SK-N-SH (cell line): ENCODE measurements around the gene TROAP.

ENCODE experiments used
- CTCF ChIP-seq: fragments of 200-600 bp; sonication (generic); IDR thresholded peaks from 2 replicates; pipeline ENCODE4 v1.6.1; 2017; ENCODE audit warnings: antibody characterized with exemption, mild to moderate bottlenecking, moderate library complexity
- EZH2phosphoT487 ChIP-seq: fragments of 200-600 bp; sonication (generic); IDR thresholded peaks from 2 replicates; pipeline ENCODE4 v1.6.1; 2017; ENCODE audit warnings: low read depth, mixed run types, mild to moderate bottlenecking, antibody characterized with exemption, moderate library complexity, borderline replicate concordance
- GATA2 ChIP-seq: sonication (generic); formaldehyde crosslinking; IDR thresholded peaks from 2 replicates; pipeline ENCODE4 v1.5.0; 2020; ENCODE audit warnings: mild to moderate bottlenecking, missing genetic modification reagents
- MXI1 ChIP-seq: IDR thresholded peaks from 2 replicates; pipeline ENCODE4 v1.6.1; 2012; ENCODE audit warnings: mild to moderate bottlenecking, low read depth, low read length, improper control_type of control experiment
- POLR2AphosphoS5 ChIP-seq: IDR thresholded peaks from 2 replicates; pipeline ENCODE4 v1.6.1; 2012; ENCODE audit warnings: low read depth, low read length
- RAD21 ChIP-seq: IDR thresholded peaks from 2 replicates; pipeline ENCODE4 v1.6.1; 2012; ENCODE audit warnings: mild to moderate bottlenecking, low read length
- SMC3 ChIP-seq: IDR thresholded peaks from 2 replicates; pipeline ENCODE4 v1.6.1; 2012; ENCODE audit warnings: low read depth, low read length, improper control_type of control experiment
- TAF1 ChIP-seq: IDR thresholded peaks from 2 replicates; pipeline ENCODE4 v1.6.1; 2012; ENCODE audit warnings: low read depth, mild to moderate bottlenecking, low read length, moderate library complexity, borderline replicate concordance
- TEAD4 ChIP-seq: IDR thresholded peaks from 2 replicates; pipeline ENCODE4 v1.4.0; 2012; ENCODE audit warnings: mild to moderate bottlenecking, borderline replicate concordance; ENCODE audit not compliant: insufficient read depth
- ZBTB33 ChIP-seq: IDR thresholded peaks from 2 replicates; pipeline ENCODE4 v1.4.0; 2012; ENCODE audit warnings: low read depth, borderline replicate concordance
- TF ChIP-seq, protein P1 (sequence below): IDR thresholded peaks from 2 replicates; pipeline ENCODE4 v1.6.1; 2012; ENCODE audit warnings: mild to moderate bottlenecking, low read depth, low read length, moderate library complexity

DNA sequence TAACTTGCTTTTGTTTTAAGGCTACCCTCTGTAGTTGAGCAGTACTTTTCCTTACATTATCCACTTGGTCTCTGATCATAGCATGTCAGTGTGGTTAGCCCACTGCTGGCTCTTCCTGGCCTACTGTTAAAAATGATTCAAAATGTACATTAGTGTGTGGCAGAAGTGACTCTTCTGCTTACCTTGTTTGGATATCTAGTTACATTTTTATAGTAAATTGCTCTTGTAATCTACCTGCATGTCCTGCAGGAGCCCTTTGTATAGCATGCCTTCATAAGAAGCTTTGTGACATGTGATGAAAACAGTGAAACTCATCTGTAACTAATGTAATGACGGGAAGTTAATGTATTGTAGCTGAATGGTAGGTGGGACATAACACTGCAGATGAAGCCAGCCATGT is 52.4 kb downstream of the TROAP start:
- no peak for TF ChIP-seq CTCF
- no peak for TF ChIP-seq EZH2phosphoT487
- TF ChIP-seq, protein P1, sequence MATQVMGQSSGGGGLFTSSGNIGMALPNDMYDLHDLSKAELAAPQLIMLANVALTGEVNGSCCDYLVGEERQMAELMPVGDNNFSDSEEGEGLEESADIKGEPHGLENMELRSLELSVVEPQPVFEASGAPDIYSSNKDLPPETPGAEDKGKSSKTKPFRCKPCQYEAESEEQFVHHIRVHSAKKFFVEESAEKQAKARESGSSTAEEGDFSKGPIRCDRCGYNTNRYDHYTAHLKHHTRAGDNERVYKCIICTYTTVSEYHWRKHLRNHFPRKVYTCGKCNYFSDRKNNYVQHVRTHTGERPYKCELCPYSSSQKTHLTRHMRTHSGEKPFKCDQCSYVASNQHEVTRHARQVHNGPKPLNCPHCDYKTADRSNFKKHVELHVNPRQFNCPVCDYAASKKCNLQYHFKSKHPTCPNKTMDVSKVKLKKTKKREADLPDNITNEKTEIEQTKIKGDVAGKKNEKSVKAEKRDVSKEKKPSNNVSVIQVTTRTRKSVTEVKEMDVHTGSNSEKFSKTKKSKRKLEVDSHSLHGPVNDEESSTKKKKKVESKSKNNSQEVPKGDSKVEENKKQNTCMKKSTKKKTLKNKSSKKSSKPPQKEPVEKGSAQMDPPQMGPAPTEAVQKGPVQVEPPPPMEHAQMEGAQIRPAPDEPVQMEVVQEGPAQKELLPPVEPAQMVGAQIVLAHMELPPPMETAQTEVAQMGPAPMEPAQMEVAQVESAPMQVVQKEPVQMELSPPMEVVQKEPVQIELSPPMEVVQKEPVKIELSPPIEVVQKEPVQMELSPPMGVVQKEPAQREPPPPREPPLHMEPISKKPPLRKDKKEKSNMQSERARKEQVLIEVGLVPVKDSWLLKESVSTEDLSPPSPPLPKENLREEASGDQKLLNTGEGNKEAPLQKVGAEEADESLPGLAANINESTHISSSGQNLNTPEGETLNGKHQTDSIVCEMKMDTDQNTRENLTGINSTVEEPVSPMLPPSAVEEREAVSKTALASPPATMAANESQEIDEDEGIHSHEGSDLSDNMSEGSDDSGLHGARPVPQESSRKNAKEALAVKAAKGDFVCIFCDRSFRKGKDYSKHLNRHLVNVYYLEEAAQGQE = no peak
- no peak for TF ChIP-seq RAD21
- no peak for TF ChIP-seq GATA2 (CRISPR knock-in tag)
- no peak for TF ChIP-seq MXI1
- no peak for TF ChIP-seq ZBTB33
- no peak for TF ChIP-seq TAF1
- no peak for TF ChIP-seq POLR2AphosphoS5
- TF ChIP-seq TEAD4 = no peak
- TF ChIP-seq SMC3 = no peak
